ENCODE results near the gene SFR1.

Gene SFR1

GRCh38 chr10:104088239-104088638, 33.7 kb upstream of the SFR1 start:
- Histone ChIP-seq H3K4me1 (ENCODE audit: control insufficient read depth, insufficient read depth, low read length, poor library complexity, severe bottlenecking) (no peaks in the 10 kb centered on the region), H3K9me3 (ENCODE audit: control insufficient read depth, low read length) (no peaks in the 10 kb centered on the region), H3K36me3 (ENCODE audit: control insufficient read depth, insufficient read depth, low read length) (no peaks in the 10 kb centered on the region), H3K4me3 (ENCODE audit: extremely low read depth, insufficient read depth, low read length, poor library complexity, severe bottlenecking) (no peak overlapping the region), H3K27ac (ENCODE audit: low read depth, low read length, severe bottlenecking) (no peak overlapping the region)
- WGBS, 2 experiments (ENCODE audit: insufficient coverage in 2 of 2): 90 to 95% methylated on average over 3 to 4 of the region's 5 CpGs

- Histone ChIP-seq H3K27ac (ENCODE audit: low read depth, low read length, severe bottlenecking) (no peak overlapping the region), H3K4me3 (ENCODE audit: extremely low read depth, insufficient read depth, low read length, poor library complexity, severe bottlenecking) (no peak overlapping the region), H3K36me3 (ENCODE audit: control insufficient read depth, insufficient read depth, low read length) (no peaks in the 10 kb centered on the region), H3K4me1 (ENCODE audit: control insufficient read depth, insufficient read depth, low read length, poor library complexity, severe bottlenecking) (no peaks in the 10 kb centered on the region), H3K9me3 (ENCODE audit: control insufficient read depth, low read length) (no peaks in the 10 kb centered on the region)
- 90% methylated on average over 3 of the region's 3 CpGs; no CpG with 5 or more reads in 1 of the 2 experiments for WGBS, 2 experiments (ENCODE audit: insufficient coverage in 2 of 2)
Observed at GRCh38 chr10:104089621-104090020, 32.4 kb upstream of the SFR1 start.

GRCh38 chr10:104090611-104091010, 31.4 kb upstream of the SFR1 start:
- Histone ChIP-seq H3K4me1 (ENCODE audit: control insufficient read depth, insufficient read depth, low read length, poor library complexity, severe bottlenecking) (no peaks in the 10 kb centered on the region), H3K4me3 (ENCODE audit: extremely low read depth, insufficient read depth, low read length, poor library complexity, severe bottlenecking) (no peak overlapping the region), H3K9me3 (ENCODE audit: control insufficient read depth, low read length) (no peaks in the 10 kb centered on the region), H3K36me3 (ENCODE audit: control insufficient read depth, insufficient read depth, low read length) (no peaks in the 10 kb centered on the region), H3K27ac (ENCODE audit: low read depth, low read length, severe bottlenecking) (no peak overlapping the region)
- WGBS, 2 experiments (ENCODE audit: insufficient coverage in 2 of 2): 69% methylated on average over 2 of the region's 2 CpGs; no CpG with 5 or more reads in 1 of the 2 experiments

- H3K9me3 ChIP-seq (ENCODE audit: control insufficient read depth, low read length): peaks cover 11% of the 10 kb centered on the region
- H3K27ac ChIP-seq (ENCODE audit: low read depth, low read length, severe bottlenecking): no peak overlapping the region
- H3K36me3 ChIP-seq (ENCODE audit: control insufficient read depth, insufficient read depth, low read length): no peaks in the 10 kb centered on the region
- H3K4me1 ChIP-seq (ENCODE audit: control insufficient read depth, insufficient read depth, low read length, poor library complexity, severe bottlenecking): no peaks in the 10 kb centered on the region
- no peak overlapping the region for H3K4me3 ChIP-seq (ENCODE audit: extremely low read depth, insufficient read depth, low read length, poor library complexity, severe bottlenecking)
Observed at GRCh38 chr10:104092749-104093148, 29.2 kb upstream of the SFR1 start.

- 100% methylated on average over 1 to 2 of the region's 2 CpGs for WGBS, 2 experiments (ENCODE audit: insufficient coverage in 2 of 2)
- Histone ChIP-seq H3K9me3 (ENCODE audit: control insufficient read depth, low read length) (peaks cover 11% of the 10 kb centered on the region), H3K36me3 (ENCODE audit: control insufficient read depth, insufficient read depth, low read length) (no peaks in the 10 kb centered on the region), H3K27ac (ENCODE audit: low read depth, low read length, severe bottlenecking) (no peak overlapping the region), H3K4me3 (ENCODE audit: extremely low read depth, insufficient read depth, low read length, poor library complexity, severe bottlenecking) (no peak overlapping the region), H3K4me1 (ENCODE audit: control insufficient read depth, insufficient read depth, low read length, poor library complexity, severe bottlenecking) (no peaks in the 10 kb centered on the region)
Observed at GRCh38 chr10:104096692-104097091, 25.3 kb upstream of the SFR1 start.

GRCh38 chr10:104098358-104098925, 23.5 kb upstream of the SFR1 start:
- Histone ChIP-seq H3K36me3 (ENCODE audit: control insufficient read depth, insufficient read depth, low read length) (no peaks in the 10 kb centered on the region), H3K27ac (ENCODE audit: low read depth, low read length, severe bottlenecking) (no peak overlapping the region), H3K4me3 (ENCODE audit: extremely low read depth, insufficient read depth, low read length, poor library complexity, severe bottlenecking) (no peak overlapping the region), H3K4me1 (ENCODE audit: control insufficient read depth, insufficient read depth, low read length, poor library complexity, severe bottlenecking) (no peaks in the 10 kb centered on the region), H3K9me3 (ENCODE audit: control insufficient read depth, low read length) (peaks cover 11% of the 10 kb centered on the region)
- no CpG with 5 or more reads among the region's 4 CpGs for WGBS, 2 experiments (ENCODE audit: insufficient coverage in 2 of 2)

GRCh38 chr10:104099269-104099668, 22.7 kb upstream of the SFR1 start:
- H3K27ac ChIP-seq (ENCODE audit: low read depth, low read length, severe bottlenecking): no peak overlapping the region
- no CpG with 5 or more reads among the region's 3 CpGs for WGBS, 2 experiments (ENCODE audit: insufficient coverage in 2 of 2)
- H3K36me3 ChIP-seq (ENCODE audit: control insufficient read depth, insufficient read depth, low read length): no peaks in the 10 kb centered on the region
- peaks cover 11% of the 10 kb centered on the region for H3K9me3 ChIP-seq (ENCODE audit: control insufficient read depth, low read length)
- no peaks in the 10 kb centered on the region for H3K4me1 ChIP-seq (ENCODE audit: control insufficient read depth, insufficient read depth, low read length, poor library complexity, severe bottlenecking)
- H3K4me3 ChIP-seq (ENCODE audit: extremely low read depth, insufficient read depth, low read length, poor library complexity, severe bottlenecking): no peak overlapping the region

GRCh38 chr10:104099941-104100340, 22.0 kb upstream of the SFR1 start:
- Histone ChIP-seq H3K4me3 (ENCODE audit: extremely low read depth, insufficient read depth, low read length, poor library complexity, severe bottlenecking) (no peak overlapping the region), H3K4me1 (ENCODE audit: control insufficient read depth, insufficient read depth, low read length, poor library complexity, severe bottlenecking) (no peaks in the 10 kb centered on the region), H3K27ac (ENCODE audit: low read depth, low read length, severe bottlenecking) (no peak overlapping the region), H3K9me3 (ENCODE audit: control insufficient read depth, low read length) (peaks cover 11% of the 10 kb centered on the region), H3K36me3 (ENCODE audit: control insufficient read depth, insufficient read depth, low read length) (no peaks in the 10 kb centered on the region)

GRCh38 chr10:104100795-104101194, 21.2 kb upstream of the SFR1 start:
- no peaks in the 10 kb centered on the region for H3K4me1 ChIP-seq (ENCODE audit: control insufficient read depth, insufficient read depth, low read length, poor library complexity, severe bottlenecking)
- H3K36me3 ChIP-seq (ENCODE audit: control insufficient read depth, insufficient read depth, low read length): no peaks in the 10 kb centered on the region
- no CpG with 5 or more reads among the region's 1 CpG for WGBS, 2 experiments (ENCODE audit: insufficient coverage in 2 of 2)
- peaks cover 11% of the 10 kb centered on the region for H3K9me3 ChIP-seq (ENCODE audit: control insufficient read depth, low read length)
- no peak overlapping the region for H3K4me3 ChIP-seq (ENCODE audit: extremely low read depth, insufficient read depth, low read length, poor library complexity, severe bottlenecking)
- H3K27ac ChIP-seq (ENCODE audit: low read depth, low read length, severe bottlenecking): no peak overlapping the region

GRCh38 chr10:104101902-104102301, 20.1 kb upstream of the SFR1 start:
- Histone ChIP-seq H3K36me3 (ENCODE audit: control insufficient read depth, insufficient read depth, low read length) (no peaks in the 10 kb centered on the region), H3K27ac (ENCODE audit: low read depth, low read length, severe bottlenecking) (no peak overlapping the region), H3K4me3 (ENCODE audit: extremely low read depth, insufficient read depth, low read length, poor library complexity, severe bottlenecking) (no peak overlapping the region), H3K9me3 (ENCODE audit: control insufficient read depth, low read length) (peaks cover 7% of the 10 kb centered on the region), H3K4me1 (ENCODE audit: control insufficient read depth, insufficient read depth, low read length, poor library complexity, severe bottlenecking) (no peaks in the 10 kb centered on the region)
- WGBS, 2 experiments (ENCODE audit: insufficient coverage in 2 of 2): 100% methylated on average over 1 of the region's 1 CpG; no CpG with 5 or more reads in 1 of the 2 experiments

- Histone ChIP-seq H3K4me3 (ENCODE audit: extremely low read depth, insufficient read depth, low read length, poor library complexity, severe bottlenecking) (no peak overlapping the region), H3K9me3 (ENCODE audit: control insufficient read depth, low read length) (no peaks in the 10 kb centered on the region), H3K36me3 (ENCODE audit: control insufficient read depth, insufficient read depth, low read length) (no peaks in the 10 kb centered on the region), H3K27ac (ENCODE audit: low read depth, low read length, severe bottlenecking) (no peak overlapping the region), H3K4me1 (ENCODE audit: control insufficient read depth, insufficient read depth, low read length, poor library complexity, severe bottlenecking) (no peaks in the 10 kb centered on the region)
- WGBS, 2 experiments (ENCODE audit: insufficient coverage in 2 of 2): no CpG with 5 or more reads among the region's 1 CpG
Observed at GRCh38 chr10:104103956-104104355, 18.0 kb upstream of the SFR1 start.

All from mesodermal cell (in vitro differentiated cells).